ENCODE data around the gene EN2. TPM values are rescaled to one million over a fixed set of nuclear protein-coding genes. Genes with fewer than 3 reads are reported as not detected.

Gene EN2
- total and polyA plus RNA-seq, 11 donors = 0.06 to 0.08 TPM; not detected in 9

GRCh38 chr7:155489862-155490696, 32.1 kb downstream of the EN2 start:
- H3K36me3 ChIP-seq = no peaks in the 10 kb centered on the region
- H3K9me3 ChIP-seq = no peaks in the 10 kb centered on the region
- ATAC-seq (peak; percentile 24 to 78 (median 47)), DNase-seq (no peak)
- intact Hi-C loops (cut with DNase I) = loop anchor here in 1 of 10 donors (5.0 kb wide), 1 partner anchor 53 kb away; no protein-coding TSS in a partner anchor
- H3K27me3 ChIP-seq = peaks cover 0 to 86% (median 28%) of the 10 kb centered on the region in 9 donors
- 38 to 69% (median 52%) methylated on average over 20 to 32 of the region's 32 CpGs for WGBS, 4 donors
- peaks cover 0 to 21% (median 6%) of the 10 kb centered on the region in 12 donors for H3K4me1 ChIP-seq
- TF ChIP-seq CTCF (IDR thresholded peaks at IDR 0.05) = no peak
- TF ChIP-seq POLR2A (IDR thresholded peaks at IDR 0.05) = no peak
- H3K27ac ChIP-seq = peak overlapping the region in 8 of 12 donors; percentile 17 to 63 (median 30)
- H3K4me3 ChIP-seq = peak overlapping the region in 11 of 12 donors; percentile 16 to 57 (median 46)

GRCh38 chr7:155490697-155491628, 33.0 kb downstream of the EN2 start:
- peaks cover 0 to 90% (median 26%) of the 10 kb centered on the region in 9 donors for H3K27me3 ChIP-seq
- H3K9me3 ChIP-seq = no peaks in the 10 kb centered on the region
- ATAC-seq = peak; percentile 53 to 91 (median 88)
- H3K36me3 ChIP-seq = no peaks in the 10 kb centered on the region
- H3K27ac ChIP-seq = peak overlapping the region in 8 of 12 donors; percentile 17 to 63 (median 30)
- peak overlapping the region; percentile 10 to 57 (median 42) for H3K4me3 ChIP-seq
- peaks cover 0 to 21% (median 6%) of the 10 kb centered on the region in 12 donors for H3K4me1 ChIP-seq
- peak; percentile 37 to 80 (median 68) for DNase-seq
- no peak for TF ChIP-seq POLR2A (IDR thresholded peaks at IDR 0.05)
- TF ChIP-seq CTCF (IDR thresholded peaks at IDR 0.05) = no peak
- WGBS, 4 donors = 18 to 41% (median 26%) methylated on average over 47 of the region's 47 CpGs
- intact Hi-C loops (cut with DNase I) = no loop called here

- intact Hi-C loops (cut with DNase I) = no loop called here
- ATAC-seq = no peak
- WGBS, 4 donors = 47 to 65% (median 51%) methylated on average over 11 of the region's 11 CpGs
Measured at GRCh38 chr7:155491812-155492211, 33.9 kb downstream of the EN2 start.

More at GRCh38 chr7:155491812-155492211, 33.9 kb downstream of the EN2 start:
- H3K4me1 ChIP-seq = peaks cover 0 to 21% (median 6%) of the 10 kb centered on the region in 12 donors
- H3K4me3 ChIP-seq = peak overlapping the region in 3 of 12 donors; percentile 16 to 53 (median 46)
- H3K27me3 ChIP-seq = peaks cover 0 to 92% (median 22%) of the 10 kb centered on the region in 9 donors
- no peaks in the 10 kb centered on the region for H3K9me3 ChIP-seq
- DNase-seq = no peak
- no peak for TF ChIP-seq POLR2A (IDR thresholded peaks at IDR 0.05)
- TF ChIP-seq CTCF (IDR thresholded peaks at IDR 0.05) = no peak
- no peak overlapping the region for H3K27ac ChIP-seq
- H3K36me3 ChIP-seq = no peaks in the 10 kb centered on the region
